Stimulated activated CD8-positive, alpha-beta memory T cell treated with anti-CD3 and anti-CD28 coated beads, Interleukin-12 subunit alpha, Interleukin-12 subunit beta, amount 100 ng/mL, for 4 hours (primary cell): ENCODE measurements around the gene RNASE2.
"Not testable (repeated sequence)": the region's sequence is repeated elsewhere in the genome, so short reads cannot be mapped to it uniquely, and the experiment has no call there.

ENCODE experiments used
- DNase-seq: peaks from one replicate; pipeline ENCODE4 v3.0.0-alpha.2; 2020; ENCODE audit warnings: low read depth

Gene RNASE2

GRCh38 chr14:20982646-20983369 is 27.5 kb downstream of the RNASE2 start:
- no peak for DNase-seq

- DNase-seq: not testable (repeated sequence)
These were observed 30.4 kb downstream of the RNASE2 start for GRCh38 chr14:20985650-20986049.

GRCh38 chr14:20986811-20987210 is 31.5 kb downstream of the RNASE2 start:
- DNase-seq: no peak

GRCh38 chr14:20988717-20989470 is 33.6 kb downstream of the RNASE2 start:
- DNase-seq: no peak

- DNase-seq: no peak
These were observed 34.1 kb downstream of the RNASE2 start for GRCh38 chr14:20989471-20989786.

- DNase-seq: peak; percentile 70
These were observed 34.7 kb downstream of the RNASE2 start, which contains the start of gene METTL17 for GRCh38 chr14:20989787-20990600. Gene METTL17, plus strand, starts transcription at chr14:20989980. Its CDS starts 23 bp downstream, at chr14:20990003.

- no peak for DNase-seq
These were observed 41.2 kb downstream of the RNASE2 start for GRCh38 chr14:20996521-20996920.

GRCh38 chr14:20997115-20997514 is 41.8 kb downstream of the RNASE2 start:
- DNase-seq: no peak

GRCh38 chr14:20997564-20997963 is 42.3 kb downstream of the RNASE2 start:
- no peak for DNase-seq

GRCh38 chr14:20998139-20998538 is 42.9 kb downstream of the RNASE2 start:
- DNase-seq: no peak

GRCh38 chr14:20998674-20999366 is 43.5 kb downstream of the RNASE2 start, which contains the start of gene SLC39A2:
Gene SLC39A2, plus strand, starts transcription at chr14:20999293. Its CDS starts 154 bp downstream, at chr14:20999447.
- no peak for DNase-seq

- no peak for DNase-seq
These were observed 44.3 kb downstream of the RNASE2 start for GRCh38 chr14:20999591-20999990.

GRCh38 chr14:21001218-21001617 is 45.9 kb downstream of the RNASE2 start:
- DNase-seq: no peak

- DNase-seq: no peak
These were observed 48.6 kb downstream of the RNASE2 start for GRCh38 chr14:21003788-21004346.
